PFSK-1 (cell line): ENCODE results near the gene WNT7B.

Source experiments
- FOXP2 ChIP-seq: optimal IDR thresholded peaks from 2 replicates; pipeline ENCODE3; 2011; ENCODE audit warnings: borderline replicate concordance, control low read depth, inconsistent platforms; ENCODE audit not compliant: insufficient read depth; ENCODE audit errors: extremely low read length, extremely low read depth
- POLR2AphosphoS5 ChIP-seq: IDR thresholded peaks from 2 replicates; pipeline ENCODE4 v1.6.1; 2012; ENCODE audit warnings: low read depth, mild to moderate bottlenecking, control low read depth, low read length, moderate library complexity
- SIN3A ChIP-seq: IDR thresholded peaks from 2 replicates; pipeline ENCODE4 v1.6.1; 2012; ENCODE audit warnings: mild to moderate bottlenecking, low read length, moderate library complexity, borderline replicate concordance; ENCODE audit not compliant: insufficient read depth
- TAF1 ChIP-seq: IDR thresholded peaks from 2 replicates; pipeline ENCODE4 v1.6.1; 2012; ENCODE audit warnings: low read length, control low read depth, borderline replicate concordance; ENCODE audit not compliant: insufficient read depth
- TF ChIP-seq, protein P1 (sequence below), 2 experiments: IDR thresholded peaks; 2 replicates each; pipeline versions ENCODE4 v1.6.1 to v1.8.0; 2011 to 2012; ENCODE audit warnings: low read depth in 2 of 2, low read length in 2 of 2, control low read depth in 1 of 2, inconsistent platforms in 1 of 2, mild to moderate bottlenecking in 1 of 2, moderate library complexity in 1 of 2; ENCODE audit not compliant: insufficient read depth in 1 of 2

WNT7B gene

DNA sequence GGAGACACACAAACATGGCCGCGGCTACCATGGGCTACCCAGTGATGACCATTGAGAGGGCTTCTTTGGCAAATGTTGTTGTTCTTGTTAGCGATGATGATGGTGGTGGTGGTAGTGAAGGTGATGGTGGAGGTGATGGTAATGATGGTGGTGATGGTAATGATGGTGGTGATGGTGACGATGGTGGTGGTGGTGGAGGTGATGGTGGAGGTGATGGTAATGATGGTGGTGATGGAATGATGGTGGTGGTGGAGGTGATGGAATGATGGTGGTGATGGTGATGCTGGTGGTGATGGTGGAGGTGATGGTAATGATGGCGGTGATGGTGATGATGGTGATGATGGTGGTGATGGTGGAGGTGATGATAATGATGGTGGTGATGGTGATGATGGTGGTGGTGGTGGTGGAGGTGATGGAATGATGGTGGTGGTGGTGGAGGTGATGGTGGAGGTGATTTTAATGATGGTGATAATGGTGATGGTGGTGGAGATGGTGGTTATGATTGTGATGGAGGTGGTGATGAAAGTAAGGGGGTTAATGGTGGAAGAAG lies 16.3 kb upstream of the WNT7B start:
- no peak for TF ChIP-seq TAF1
- TF ChIP-seq SIN3A: no peak
- no peak for TF ChIP-seq FOXP2
- no peak for TF ChIP-seq POLR2AphosphoS5
- TF ChIP-seq, protein P1, sequence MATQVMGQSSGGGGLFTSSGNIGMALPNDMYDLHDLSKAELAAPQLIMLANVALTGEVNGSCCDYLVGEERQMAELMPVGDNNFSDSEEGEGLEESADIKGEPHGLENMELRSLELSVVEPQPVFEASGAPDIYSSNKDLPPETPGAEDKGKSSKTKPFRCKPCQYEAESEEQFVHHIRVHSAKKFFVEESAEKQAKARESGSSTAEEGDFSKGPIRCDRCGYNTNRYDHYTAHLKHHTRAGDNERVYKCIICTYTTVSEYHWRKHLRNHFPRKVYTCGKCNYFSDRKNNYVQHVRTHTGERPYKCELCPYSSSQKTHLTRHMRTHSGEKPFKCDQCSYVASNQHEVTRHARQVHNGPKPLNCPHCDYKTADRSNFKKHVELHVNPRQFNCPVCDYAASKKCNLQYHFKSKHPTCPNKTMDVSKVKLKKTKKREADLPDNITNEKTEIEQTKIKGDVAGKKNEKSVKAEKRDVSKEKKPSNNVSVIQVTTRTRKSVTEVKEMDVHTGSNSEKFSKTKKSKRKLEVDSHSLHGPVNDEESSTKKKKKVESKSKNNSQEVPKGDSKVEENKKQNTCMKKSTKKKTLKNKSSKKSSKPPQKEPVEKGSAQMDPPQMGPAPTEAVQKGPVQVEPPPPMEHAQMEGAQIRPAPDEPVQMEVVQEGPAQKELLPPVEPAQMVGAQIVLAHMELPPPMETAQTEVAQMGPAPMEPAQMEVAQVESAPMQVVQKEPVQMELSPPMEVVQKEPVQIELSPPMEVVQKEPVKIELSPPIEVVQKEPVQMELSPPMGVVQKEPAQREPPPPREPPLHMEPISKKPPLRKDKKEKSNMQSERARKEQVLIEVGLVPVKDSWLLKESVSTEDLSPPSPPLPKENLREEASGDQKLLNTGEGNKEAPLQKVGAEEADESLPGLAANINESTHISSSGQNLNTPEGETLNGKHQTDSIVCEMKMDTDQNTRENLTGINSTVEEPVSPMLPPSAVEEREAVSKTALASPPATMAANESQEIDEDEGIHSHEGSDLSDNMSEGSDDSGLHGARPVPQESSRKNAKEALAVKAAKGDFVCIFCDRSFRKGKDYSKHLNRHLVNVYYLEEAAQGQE (IDR thresholded peaks at IDR 0.05; ENCODE audit: insufficient read depth in 1 of 2, low read depth in 2 of 2, low read length in 2 of 2): no peak

GRCh38 chr22:45992737-45993136 lies 15.8 kb upstream of the WNT7B start:
- TF ChIP-seq POLR2AphosphoS5: no peak
- no peak for TF ChIP-seq SIN3A
- no peak for TF ChIP-seq FOXP2
- no peak for TF ChIP-seq TAF1
- TF ChIP-seq, protein P1 (IDR thresholded peaks at IDR 0.05; ENCODE audit: insufficient read depth in 1 of 2, low read depth in 2 of 2, low read length in 2 of 2): no peak

- no peak for TF ChIP-seq FOXP2
- TF ChIP-seq SIN3A: no peak
- no peak for TF ChIP-seq POLR2AphosphoS5
- TF ChIP-seq TAF1: no peak
- TF ChIP-seq, protein P1 (IDR thresholded peaks at IDR 0.05; ENCODE audit: insufficient read depth in 1 of 2, low read depth in 2 of 2, low read length in 2 of 2): no peak
Measured at GRCh38 chr22:45991098-45991497, 14.1 kb upstream of the WNT7B start.

DNA sequence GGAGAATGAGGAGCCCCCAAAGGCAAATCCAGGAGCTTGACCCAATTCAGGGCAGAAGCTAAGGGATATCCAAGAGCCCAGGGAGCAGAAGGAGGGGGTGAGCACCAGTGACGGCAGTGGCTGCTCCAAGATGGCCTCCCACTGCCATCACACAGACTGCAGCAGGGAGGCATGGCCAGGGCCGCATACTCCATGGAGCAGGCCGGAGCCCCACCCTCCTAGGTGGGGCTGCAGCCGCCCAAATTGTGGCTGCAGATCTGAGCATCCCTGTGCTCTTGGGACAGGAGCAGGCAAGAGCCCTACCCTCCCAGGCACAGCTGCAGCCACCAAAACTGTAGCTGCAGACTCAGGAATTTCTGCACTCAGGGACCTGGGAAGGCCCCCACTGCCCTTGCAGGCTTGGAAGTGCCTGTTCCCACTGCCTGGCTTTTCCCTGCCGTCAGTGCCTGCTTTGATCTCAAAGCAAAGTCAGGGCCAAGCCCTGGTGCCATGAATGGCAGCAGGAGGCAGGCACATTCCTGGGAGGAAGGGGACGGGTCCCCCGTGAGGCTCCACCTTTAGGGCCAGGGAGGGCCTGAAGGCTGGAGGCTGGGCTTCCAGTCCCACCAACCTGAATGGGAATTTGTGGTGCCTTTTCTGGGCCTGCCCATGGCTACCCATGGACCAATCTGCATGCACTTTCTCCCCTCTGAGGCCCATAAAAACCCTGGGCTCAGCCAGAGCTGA lies 10.3 kb upstream of the WNT7B start:
- TF ChIP-seq TAF1 (no peak), FOXP2 (no peak), SIN3A (no peak), POLR2AphosphoS5 (no peak)
- TF ChIP-seq, protein P1 (IDR thresholded peaks at IDR 0.05; ENCODE audit: insufficient read depth in 1 of 2, low read depth in 2 of 2, low read length in 2 of 2): no peak
